Stimulated activated CD4-positive, alpha-beta T cell treated with anti-CD3 and anti-CD28 coated beads, Interleukin-2, amount 100 ng/mL, for 4 hours (primary cell): ENCODE measurements around the gene HMMR.
"Not testable (repeated sequence)": the region's sequence is repeated elsewhere in the genome, so short reads cannot be mapped to it uniquely, and the experiment has no call there.

ENCODE experiments used
- DNase-seq: peaks from one replicate; pipeline ENCODE4 v3.0.0-alpha.2; 2020; ENCODE audit warnings: low read depth

Gene HMMR, protein sequence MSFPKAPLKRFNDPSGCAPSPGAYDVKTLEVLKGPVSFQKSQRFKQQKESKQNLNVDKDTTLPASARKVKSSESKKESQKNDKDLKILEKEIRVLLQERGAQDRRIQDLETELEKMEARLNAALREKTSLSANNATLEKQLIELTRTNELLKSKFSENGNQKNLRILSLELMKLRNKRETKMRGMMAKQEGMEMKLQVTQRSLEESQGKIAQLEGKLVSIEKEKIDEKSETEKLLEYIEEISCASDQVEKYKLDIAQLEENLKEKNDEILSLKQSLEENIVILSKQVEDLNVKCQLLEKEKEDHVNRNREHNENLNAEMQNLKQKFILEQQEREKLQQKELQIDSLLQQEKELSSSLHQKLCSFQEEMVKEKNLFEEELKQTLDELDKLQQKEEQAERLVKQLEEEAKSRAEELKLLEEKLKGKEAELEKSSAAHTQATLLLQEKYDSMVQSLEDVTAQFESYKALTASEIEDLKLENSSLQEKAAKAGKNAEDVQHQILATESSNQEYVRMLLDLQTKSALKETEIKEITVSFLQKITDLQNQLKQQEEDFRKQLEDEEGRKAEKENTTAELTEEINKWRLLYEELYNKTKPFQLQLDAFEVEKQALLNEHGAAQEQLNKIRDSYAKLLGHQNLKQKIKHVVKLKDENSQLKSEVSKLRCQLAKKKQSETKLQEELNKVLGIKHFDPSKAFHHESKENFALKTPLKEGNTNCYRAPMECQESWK

GRCh38 chr5:163460562-163461171 lies at the start of gene HMMR:
HMMR (plus strand) TSS chr5:163460632; CDS start chr5:163460693, 61 bp downstream.
- no peak for DNase-seq

GRCh38 chr5:163415673-163416072 lies 44.8 kb upstream of the HMMR start:
- not testable (repeated sequence) for DNase-seq

DNA sequence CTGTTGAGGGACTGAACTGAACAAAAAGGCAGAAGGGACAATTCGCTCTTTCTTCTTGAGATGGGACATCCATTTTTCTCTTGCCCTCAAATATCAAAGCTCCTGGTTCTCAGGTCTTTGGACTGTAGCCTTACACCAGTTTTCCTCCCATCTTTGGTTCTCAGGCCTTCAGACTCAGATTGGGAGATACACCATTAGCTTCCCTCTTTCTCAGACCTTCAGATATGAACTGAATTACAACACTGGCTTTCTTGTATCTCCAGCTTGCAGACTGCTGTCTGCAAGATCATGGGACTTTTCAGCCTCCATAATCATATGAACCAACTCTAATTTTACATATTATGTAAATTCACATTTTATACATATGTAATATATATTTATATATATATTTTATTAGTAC lies 35.6 kb upstream of the HMMR start:
- DNase-seq: no peak

DNA sequence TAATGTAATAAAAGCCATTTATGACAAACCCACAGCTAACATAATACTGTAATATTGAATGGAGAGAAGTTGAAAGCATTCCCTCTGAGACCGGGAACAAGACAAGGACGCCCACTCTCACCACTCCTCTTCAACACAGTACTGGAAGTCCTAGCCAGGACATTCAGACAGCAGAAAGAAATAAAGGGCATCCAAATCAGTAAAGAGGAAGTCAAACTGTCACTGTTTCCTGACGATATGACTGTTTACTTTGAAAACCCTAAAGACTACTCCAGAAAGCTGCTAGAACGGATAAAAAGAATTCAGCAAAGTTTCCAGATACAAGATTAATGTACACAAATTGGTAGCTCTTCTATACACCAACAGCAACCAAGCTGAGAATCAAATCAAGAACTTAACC lies 34.3 kb upstream of the HMMR start:
- not testable (repeated sequence) for DNase-seq

DNA sequence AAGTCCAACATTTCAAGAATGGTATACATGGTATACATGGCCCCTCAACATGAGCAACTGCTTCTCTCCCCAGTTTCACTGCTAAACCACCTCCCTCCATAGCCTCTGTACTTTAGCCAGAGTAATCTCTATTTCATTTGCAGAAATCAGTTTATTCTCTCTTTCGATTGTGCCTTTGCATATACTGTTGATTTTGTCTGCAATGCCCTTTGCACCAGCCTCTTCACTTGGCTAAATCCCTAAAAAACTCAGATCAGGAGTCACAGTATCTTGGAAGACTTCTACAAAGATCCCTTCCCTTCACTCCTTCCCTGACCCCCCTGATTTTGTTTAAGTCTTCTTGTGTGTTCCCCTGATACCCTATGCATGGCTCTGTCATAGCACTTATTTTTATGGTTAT lies 27.9 kb upstream of the HMMR start:
- no peak for DNase-seq

GRCh38 chr5:163433271-163433670 lies 27.2 kb upstream of the HMMR start:
- no peak for DNase-seq

GRCh38 chr5:163434401-163434866 lies 26.0 kb upstream of the HMMR start:
- DNase-seq: peak; percentile 19

- no peak for DNase-seq
Measured at GRCh38 chr5:163436515-163436914, 23.9 kb upstream of the HMMR start.

DNA sequence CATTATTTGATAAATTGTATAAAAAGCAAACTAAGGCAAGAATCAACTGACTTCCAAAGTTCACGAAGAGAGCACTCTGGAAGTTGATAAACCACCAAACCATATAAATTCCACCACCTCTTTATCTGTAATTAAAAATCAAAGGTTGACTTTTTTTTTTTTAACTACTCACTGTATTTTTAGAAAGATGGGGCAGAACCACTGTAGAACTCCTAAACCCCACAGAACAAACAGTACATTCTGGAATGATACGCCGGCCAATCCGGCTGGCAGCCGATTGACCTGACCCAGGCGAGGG lies 23.5 kb upstream of the HMMR start:
- no peak for DNase-seq

DNA sequence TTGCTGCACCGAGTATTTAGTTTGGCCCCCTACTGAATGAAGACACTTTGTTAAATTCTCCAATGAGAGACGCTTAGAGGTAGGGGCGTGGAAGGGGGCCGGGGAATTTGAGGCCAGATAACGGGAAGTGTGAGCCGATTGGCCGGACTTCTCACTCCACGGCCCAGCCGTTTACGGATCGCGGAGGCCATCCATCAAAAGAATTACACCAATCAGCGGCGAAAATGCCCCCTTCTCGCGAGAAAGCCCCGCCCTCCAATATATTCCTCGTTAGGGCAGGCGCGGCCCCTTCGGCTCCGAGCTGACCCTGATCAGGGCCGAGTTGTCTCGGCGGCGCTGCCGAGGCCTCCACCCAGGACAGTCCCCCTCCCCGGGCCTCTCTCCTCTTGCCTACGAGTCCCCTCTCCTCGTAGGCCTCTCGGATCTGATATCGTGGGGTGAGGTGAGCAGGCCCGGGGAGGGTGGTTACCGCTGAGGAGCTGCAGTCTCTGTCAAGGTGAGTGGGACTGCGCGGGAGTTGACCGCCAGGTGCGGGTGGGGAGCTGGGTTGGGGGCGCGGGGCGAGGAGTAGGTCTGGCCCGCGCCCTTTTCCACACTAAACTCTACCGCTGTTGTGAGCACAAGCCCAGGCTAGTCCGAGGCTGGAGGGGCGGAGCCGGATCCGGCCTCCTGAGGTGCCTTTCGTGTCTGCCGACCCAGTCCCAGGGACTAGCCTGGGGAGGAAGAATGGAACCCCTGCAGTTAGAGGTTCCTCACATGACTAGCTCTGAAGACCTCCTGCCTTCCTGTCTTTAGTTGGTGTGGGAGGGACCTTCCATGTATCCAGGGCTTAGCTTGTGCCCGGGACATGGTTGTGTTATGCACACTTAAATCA lies 22.9 kb upstream of the HMMR start, which contains the start of gene CCNG1:
CCNG1 (plus strand) TSS at position 287 of the 874 bp plus-strand sequence. CDS start 1,662 bp downstream, outside the sequence.
- peak; percentile 78 for DNase-seq

- DNase-seq: no peak
Measured at GRCh38 chr5:163439092-163439425, 21.4 kb upstream of the HMMR start.

DNA sequence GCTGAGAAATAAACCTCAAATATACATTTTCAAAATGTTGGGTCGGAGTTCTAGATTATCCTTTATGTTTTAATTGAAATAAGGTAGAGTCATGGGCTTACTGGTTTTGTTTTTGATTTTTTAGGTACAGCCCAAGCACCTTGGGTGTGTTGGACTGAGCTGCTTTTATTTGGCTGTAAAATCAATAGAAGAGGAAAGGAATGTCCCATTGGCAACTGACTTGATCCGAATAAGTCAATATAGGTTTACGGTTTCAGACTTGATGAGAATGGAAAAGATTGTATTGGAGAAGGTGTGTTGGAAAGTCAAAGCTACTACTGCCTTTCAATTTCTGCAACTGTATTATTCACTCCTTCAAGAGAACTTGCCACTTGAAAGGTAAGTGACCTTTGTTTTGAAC lies 19.5 kb upstream of the HMMR start:
- DNase-seq: no peak

GRCh38 chr5:163444526-163444925 lies 15.9 kb upstream of the HMMR start:
- DNase-seq: no peak

- DNase-seq: no peak
Measured at GRCh38 chr5:163445345-163445744, 15.1 kb upstream of the HMMR start.

GRCh38 chr5:163447191-163447590 lies 13.2 kb upstream of the HMMR start:
- no peak for DNase-seq

DNA sequence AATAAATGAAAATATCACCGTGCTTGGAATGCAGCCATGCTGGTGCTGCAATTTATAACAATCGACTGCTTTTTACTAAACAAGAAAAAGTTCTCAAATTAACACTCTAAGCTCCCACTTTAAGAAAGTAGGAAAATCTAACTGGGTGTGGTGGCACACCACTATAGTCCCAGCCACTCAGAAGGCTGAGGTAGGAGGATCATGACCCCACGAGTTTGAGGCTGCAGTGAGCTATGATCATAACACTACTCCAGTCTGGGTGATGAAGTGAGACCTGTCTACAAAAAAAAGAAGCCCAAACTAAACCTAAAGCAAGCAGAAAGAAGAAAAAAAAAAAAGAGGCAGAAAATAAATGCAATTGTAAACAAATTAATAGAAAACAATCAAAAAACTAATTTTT lies 12.6 kb upstream of the HMMR start:
- DNase-seq: no peak

GRCh38 chr5:163448491-163448890 lies 11.9 kb upstream of the HMMR start:
- DNase-seq: no peak

- DNase-seq: no peak
Measured at GRCh38 chr5:163451489-163451888, 8.9 kb upstream of the HMMR start.

DNA sequence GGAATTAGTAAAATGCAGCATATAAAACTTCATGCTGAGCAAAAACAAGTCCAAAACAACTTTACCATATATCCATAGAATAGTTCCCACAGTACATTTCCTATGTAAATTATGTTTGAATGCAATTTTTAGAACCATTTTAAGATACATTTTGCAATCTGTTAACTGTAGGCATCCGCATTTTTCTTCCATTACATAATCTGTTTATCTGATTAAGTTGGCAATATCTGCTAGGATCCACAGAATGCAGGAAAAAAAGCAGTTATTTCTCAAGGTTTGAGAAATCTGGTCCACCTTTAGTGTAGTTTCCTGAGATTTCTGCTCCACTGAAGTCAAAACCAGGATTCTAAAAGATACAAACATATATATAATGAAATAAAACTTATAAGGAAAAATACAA lies 6.7 kb upstream of the HMMR start:
- DNase-seq: no peak

DNA sequence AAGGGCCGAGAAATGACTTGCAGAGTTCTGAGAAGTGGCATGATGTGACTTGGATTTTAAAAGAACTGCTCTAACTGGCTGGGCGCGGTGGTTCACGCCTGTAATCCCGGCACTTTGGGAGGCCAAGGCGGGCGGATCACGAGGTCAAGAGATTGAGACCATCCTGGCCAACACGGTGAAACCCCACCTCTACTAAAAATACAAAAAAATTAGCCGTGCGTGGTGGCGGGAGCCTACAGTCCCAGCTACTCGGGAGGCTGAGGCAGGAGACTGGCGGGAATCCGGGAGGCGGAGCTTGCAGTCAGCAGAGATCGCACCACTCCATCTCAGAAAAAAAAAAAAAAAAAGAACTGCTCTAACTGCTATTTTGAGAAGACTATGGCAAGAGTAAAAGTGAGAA lies 5.0 kb upstream of the HMMR start:
- DNase-seq: not testable (repeated sequence)

GRCh38 chr5:163456029-163456589 lies 4.3 kb upstream of the HMMR start:
- no peak for DNase-seq

DNA sequence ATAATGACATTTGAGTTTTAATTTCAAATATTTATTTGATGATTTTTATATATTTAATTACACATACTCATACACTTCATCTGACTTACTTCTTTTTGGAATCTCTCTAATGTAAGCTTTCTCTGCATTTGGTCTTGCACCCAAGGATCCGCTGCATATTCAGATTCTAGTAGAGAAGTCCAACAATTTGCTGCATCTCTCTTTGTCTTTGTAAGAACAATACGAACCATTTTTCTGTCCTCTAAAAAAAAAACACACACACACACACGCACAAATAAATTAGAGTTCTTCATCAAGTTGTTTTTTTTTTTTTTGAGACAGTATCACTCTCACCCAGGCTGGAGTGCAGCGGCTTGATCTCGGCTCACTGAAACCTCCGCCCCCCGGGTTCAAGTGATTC lies 3.6 kb upstream of the HMMR start:
- no peak for DNase-seq
